Activated T-cell treated with anti-CD3 and anti-CD28 coated beads, Interleukin-2, amount 50 U/mL, for 1 hour (primary cell): ENCODE measurements around the gene SUMO2.
"Not testable (repeated sequence)": the region's sequence is repeated elsewhere in the genome, so short reads cannot be mapped to it uniquely, and the experiment has no call there.

ENCODE experiments used
- DNase-seq: peaks from one replicate; pipeline ENCODE4 v3.0.0-alpha.2; 2020

Gene SUMO2

DNA sequence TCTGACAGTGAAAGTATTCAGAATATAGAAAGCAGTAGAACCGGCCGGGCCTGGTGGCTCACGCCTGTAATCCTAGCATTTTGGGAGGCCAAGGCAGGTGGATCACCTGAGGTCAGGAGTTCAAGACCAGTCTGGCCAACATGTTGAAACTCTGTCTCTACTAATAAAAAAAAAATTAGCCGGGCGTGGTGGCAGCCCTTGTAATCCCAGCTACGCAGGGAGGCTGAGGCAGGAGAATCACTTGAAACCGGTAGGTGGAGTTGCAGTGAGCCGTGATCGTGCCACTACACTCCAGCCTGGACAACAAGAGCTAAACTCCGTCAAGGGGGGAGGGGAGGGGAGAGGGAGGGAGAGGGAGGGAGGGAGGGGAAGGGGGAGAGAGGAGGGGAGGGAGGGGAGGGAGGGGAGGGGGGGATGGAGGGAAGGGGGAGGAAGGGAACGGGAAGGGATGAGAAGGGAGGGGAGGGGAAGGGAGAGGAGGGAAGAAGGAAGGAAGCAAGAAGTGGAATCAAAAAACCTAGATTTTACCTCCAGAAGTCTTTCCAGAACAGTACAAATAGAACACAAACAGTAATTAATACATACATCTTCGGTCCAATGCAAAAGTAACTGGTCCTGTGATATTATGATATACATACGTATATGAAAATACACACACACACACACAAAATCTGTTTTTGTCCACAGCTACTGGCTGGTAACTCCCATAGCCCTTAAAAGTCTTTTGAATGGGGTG, 40.4 kb downstream of the SUMO2 start:
- peak; percentile 2 for DNase-seq

DNA sequence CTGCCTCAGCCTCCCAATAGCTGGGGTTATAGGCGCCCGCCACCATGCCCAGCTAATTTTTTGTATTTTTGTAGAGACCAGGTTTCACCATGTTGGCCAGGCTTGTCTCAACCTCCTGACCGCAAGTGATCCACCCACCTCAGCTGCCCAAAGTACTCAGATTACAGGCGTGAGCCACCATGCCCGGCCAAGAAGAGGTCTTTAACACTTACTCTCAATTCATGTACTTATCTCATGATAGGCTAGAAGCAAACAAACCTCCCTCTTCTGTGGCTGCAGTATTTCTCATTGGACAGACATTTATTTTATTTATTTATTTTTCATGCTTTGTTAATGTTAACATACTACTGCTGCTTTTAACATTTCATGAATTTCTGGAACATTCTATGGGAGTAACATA, 44.2 kb downstream of the SUMO2 start:
- DNase-seq = peak; percentile 1

DNA sequence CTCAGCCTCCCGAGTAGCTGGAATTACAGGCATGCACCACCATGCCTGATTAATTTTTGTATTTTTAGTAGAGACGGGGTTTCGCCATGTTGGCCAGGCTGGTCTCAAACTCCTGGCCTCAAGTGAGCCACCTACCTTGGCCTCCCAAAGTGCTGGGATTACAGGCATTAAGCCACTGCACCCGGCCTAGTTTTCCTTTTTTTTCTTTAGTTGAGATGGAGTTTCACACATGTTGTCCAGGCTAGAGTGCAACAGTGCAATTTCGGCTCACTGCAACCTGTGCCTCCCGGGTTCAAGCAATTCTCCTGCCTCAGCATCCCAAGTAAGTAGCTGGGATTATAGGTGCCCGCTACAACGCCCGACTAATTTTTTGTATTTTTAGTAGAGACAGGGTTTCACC, 45.0 kb downstream of the SUMO2 start:
- not testable (repeated sequence) for DNase-seq

DNA sequence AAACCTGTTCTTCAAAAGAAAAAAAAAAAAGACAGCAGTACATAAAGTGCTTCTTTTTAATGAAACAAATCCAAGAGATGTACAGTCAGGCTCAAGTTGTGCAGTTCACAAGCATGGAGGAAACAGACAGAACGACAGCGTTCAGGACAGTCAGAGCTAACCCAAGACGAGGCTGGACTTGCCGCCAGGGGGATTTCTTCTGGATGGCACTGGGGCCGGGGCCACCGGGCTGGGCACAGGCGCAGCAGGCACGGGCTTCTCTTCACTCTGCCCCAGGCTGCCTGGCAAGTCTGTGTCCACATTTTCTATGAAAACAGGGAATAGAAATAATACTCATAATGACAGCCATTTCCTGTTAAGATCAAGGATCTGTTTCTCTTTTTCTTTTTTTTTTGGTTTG, 46.8 kb downstream of the SUMO2 start:
- peak; percentile 2 for DNase-seq

DNA sequence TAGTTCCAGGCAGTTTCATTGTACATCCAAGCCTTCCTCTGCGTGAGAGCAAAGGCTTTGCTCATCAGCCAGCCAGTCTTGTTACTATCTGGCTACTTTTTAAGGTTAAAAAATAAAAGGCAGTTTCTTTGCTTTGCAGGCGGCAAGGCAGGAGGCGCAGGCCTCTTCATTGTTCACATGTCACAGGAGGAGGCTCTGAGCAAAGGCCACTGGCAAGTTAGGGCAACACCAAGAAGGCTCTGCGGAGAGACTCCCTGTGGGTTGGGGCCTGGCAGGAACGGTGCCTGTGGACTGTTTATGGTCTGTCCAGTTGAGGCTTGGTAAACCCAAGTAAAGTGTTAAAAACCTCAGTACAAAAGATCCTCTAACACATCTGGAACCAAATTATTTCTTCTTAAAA, 47.3 kb downstream of the SUMO2 start:
- DNase-seq = no peak

DNA sequence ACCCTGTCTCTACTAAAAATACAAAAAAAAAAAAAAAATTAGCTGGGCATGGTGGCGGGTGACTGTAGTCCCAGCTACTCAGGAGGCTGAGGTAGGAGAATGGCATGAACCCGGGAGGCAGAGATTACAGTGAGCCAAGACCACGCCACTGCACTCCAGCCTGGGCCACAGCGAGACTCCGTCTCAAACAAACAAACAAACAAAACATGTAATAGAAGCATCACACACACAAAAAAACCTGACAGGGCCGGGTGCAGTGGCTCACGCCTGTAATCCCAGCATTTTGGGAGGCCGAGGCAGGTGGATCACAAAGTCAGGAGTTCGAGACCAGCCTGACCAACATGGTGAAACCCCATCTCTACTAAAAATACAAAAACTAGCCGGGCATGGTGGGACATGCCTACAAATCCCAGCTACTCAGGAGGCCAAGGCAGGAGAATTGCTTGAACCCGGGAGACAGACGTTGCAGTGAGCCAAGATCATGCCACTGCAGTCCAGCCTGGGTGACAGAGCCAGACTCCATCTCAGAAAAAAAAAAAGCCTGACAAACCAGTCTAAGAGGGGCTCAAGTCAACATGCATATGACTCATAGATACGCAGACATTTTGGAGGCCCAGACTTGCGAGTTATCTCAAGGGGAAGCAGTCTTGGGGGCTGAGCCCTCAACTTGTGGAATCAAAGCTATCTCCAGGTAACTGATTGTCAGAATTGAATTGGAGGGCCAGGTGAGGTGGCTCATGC, 49.0 kb downstream of the SUMO2 start:
- peak; percentile 3 for DNase-seq

DNA sequence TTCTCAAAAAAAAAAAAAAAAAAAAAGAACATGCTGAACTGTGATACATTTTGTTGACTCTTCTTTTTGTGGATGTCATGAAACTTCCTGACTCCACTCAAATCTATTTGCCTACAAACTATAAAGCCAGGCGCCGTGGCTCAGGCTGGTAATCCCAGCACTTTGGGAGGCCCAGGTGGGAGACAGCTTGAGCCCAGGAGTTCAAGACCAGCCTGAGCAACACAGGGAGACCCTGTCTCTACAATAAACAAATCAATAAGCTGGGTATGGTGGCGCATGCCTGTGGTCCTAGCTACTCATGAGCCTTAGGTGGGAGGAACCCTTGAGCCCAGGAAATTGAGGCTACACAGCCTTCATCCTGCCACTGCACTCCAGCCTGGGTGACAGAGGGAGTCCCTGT, 49.8 kb downstream of the SUMO2 start:
- no peak for DNase-seq

DNA sequence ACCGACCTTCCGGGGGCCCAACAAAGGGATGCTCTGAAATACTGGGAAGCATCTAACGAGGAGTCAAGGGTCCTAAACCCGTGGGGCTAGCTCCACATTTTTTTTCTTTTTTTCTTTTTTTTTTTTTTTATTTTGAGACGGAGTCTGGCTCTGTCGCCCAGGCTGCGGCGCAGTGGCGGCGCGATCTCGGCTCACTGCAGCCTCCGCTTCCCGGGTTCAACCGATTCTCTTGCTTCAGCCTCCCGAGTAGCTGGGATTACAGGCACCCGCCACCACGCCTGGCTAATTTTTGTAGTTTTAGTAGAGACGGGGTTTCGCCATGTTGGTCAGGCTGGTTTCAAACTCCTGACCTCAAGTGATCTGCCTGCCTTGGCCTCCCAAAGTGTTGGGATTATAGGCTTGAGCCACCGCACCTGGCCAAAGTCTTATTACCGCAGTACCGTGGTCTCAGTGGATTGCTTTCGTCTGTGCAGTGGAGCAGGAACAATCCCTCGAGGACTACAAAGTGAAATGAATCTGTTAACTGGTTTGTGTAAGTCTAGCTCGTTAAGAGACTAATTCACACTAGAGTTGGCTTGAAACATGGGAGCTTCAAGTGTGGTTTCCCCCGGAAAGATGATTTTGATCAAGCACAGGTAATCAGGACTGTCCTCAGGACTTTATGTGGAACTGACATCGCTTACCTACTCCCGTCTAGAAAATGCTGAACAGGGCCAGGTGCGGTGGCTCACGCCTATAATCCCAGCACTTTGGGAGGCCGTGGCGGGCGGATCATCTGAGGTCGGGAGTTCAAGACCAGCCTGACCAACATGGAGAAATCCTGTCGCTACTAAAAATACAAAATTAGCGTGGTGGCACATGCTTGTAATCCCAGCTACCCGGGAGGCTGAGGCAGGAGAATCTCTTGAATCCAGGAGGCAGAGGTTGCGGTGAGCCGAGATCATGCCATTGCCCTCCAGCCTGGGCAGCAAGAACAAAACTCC, 50.5 kb downstream of the SUMO2 start:
- not testable (repeated sequence) for DNase-seq

DNA sequence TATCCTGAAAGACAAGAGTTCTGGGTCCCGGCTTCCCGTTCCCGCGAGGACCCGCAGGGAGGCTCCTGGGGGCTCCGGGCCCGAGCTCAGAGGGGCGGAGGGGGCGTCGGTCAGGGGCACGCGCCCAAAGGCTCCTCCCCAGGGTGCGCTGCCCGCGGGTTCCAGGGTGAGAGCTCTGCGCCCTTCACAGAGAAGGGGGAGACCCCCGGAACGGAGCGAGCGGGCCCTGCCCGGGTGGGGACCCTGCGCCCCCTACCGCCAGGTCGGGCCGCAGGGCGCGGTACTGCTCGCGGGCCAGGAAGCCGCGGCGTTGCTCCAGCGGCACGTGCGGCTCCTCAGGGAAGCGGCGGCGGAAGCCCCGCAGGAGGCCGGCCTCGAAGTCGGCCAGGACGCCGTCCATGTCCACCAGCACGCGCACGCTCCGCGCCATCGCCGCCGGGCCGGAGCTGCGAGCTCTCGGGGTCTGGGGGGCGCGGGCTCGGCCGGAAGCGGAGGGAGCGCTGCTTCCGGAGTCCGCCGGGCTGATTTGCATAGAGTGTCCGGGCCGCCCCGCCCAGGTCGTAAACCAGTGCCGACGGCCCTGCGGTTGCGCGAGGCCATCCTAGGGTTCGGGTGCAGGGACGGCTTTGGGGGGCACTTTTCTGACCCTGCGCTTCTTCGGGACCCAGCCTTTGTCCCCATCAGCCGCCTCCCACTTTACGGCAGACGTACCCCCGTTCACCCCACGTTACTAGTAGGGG, 51.3 kb downstream of the SUMO2 start, which contains the start of gene NT5C:
TSS of gene NT5C (minus strand) at position 465 of the 740 bp plus-strand sequence. CDS start at position 430, 35 bp downstream.
- peak; percentile 73 for DNase-seq

DNA sequence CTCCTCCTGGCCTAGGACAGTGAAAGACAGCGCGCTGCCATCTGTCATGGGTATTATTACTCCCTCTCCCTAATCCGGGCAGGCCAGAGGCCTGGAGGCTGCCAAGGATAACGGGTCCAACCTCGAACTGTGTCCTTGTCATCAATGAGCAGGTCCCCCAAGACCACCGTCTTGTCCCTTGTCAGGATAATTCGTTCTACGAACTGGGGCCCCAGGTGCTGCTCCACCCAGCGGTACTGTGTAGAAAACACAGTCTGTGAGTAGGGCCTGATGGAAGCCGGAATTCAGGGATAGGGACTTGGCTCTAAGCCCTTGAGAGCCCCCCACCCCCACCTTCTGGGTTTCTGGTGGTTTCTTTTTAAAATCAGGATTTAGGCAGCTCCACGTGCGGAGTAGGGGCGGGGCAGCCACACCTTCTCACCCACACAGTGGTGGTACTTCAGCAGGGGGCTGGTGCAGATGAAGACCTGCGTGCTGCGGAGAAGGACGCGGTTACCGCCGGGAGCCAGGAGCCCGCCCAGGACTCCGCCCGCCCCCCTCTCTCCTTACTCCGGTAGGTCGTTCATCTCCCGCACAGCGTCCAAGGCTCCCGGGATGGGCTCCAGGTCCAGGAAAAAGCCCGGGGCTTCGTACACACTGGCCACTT, 52.0 kb downstream of the SUMO2 start:
- peak; percentile 62 for DNase-seq

DNA sequence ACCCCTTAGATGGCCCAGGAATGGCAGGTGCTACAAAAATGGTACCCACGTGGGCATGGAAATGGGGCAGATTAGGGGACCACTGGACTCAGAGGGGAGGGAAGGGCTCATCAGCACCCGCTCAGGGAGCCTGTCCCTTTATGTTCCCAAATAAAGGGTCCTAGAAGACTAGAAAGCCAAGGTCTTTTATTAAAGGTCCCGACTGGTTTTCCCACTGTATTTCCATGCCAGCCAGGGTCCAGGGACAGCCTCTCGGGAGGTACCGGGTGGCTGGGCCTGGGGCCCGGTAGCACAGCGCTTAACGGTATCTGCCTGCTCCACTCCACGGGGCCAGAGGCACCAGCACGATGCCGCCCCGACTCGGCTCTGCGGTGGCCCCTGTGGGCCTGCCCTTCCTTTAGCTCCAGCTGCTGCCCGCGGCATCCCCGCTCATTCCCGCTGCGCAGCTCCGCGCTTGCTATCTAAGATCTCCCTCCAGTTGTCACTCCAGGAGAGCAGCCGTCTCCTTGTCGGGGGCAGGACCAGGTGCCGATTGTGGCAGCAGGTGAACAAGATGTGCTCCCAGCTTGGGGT, 52.6 kb downstream of the SUMO2 start:
- DNase-seq = no peak

DNA sequence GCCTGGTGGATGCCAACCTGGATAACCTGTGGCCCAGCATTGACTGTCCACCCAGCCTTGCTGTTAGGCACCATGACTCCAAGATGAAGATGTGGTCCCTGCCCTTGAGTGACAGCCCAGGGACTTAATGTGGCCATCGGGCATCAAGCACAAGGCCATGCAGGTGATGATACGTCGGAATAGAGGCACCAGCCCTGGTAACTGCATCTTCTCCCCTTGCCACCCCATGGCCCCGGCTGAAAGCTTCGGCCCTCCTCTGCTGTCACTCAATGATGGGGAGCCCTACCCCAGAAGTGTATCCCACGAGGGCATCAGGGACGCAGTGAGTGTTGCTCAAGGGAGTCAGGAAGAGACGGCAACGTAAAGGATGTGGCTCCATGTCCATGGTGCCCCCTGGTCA, 53.2 kb downstream of the SUMO2 start:
- DNase-seq = peak; percentile 15

DNA sequence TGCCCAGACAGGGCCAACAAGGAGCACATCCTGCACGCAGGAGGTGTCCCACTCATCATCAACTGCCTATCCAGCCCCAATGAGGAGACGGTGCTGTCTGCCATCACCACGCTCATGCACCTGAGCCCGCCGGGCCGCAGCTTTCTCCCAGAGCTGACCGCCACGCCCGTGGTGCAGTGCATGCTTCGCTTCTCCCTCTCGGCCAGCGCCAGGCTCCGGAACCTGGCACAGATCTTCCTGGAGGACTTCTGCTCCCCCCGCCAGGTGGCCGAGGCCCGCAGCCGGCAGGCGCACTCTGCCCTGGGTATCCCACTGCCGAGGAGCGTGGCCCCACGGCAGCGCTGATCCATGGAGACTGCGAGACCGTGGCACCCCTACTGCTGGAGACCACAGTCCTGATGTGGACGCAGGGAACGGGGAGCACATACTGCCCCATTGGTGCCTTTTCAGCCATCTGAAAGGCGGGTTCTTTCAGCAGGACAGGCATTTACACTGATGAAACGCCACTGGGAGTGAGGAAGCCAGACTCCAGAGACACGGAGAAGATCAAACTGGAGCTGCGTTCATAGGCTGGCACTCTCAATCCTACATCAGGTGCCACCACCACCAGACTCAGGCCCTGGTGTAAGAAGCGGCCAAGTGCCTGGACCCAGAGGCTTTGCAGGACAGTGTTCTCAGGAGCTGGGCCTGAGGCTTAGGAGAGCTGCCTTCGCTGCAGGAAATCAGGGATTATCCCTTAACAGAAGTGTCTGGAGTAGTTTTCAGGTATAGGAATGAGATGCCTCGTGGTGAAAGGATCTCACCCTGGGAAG, 53.9 kb downstream of the SUMO2 start:
- DNase-seq = no peak

DNA sequence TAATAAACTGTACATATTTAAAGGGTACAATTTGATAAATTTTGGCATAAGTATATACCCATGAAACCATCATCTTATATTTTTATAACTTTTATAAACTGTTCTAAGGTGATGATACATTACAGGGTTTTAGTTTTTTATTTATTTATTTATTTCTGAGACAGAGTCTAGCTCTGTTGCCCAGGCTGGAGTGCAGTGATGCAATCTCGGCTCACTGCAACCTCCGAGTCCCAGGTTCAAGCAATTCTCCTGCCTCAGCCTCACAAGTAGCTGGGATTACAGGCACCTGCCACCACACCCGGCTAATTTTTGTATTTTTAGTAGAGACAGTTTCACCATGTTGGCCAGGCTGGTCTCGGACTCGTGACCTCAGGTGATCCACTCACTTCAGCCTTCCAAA, 54.8 kb downstream of the SUMO2 start:
- peak; percentile 0 for DNase-seq

DNA sequence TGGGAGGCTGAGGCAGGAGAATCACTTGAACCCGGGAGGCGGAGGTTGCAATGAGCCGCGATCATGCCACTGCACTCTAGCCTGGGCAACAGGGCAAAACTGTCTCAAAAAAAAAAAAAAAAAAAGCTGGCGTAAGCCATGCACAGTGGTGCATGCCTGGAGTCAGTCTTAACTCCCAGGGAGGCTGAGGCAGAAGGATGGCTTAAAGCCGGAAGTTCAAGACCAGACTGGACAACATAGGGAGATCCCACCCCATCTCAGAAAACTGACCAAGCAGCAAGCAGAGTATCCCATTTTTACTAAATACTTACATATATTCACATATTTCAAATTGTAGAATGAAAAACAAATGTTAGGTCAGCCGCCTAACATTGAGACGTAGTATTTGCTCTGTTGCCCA, 55.8 kb downstream of the SUMO2 start:
- DNase-seq = no peak

DNA sequence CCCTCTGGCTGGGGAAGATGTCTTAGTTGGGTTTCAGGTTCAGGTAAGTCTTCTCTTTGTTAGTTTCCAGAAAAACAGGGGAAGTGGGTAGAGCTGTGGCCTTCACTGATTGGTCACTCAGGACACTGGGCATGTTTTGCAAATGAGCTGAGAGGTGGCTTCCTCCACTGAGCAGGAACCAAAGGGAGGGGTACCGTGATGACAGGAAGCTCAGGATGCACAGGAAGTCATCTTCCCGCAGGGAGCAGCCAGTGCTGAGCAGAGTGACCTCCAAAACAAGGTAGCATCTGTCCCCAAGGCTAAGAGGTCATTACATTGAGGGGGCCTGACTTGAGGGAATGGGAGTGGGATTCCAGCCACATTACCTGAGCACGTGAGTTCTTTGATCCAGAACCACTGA, 56.8 kb downstream of the SUMO2 start:
- no peak for DNase-seq

DNA sequence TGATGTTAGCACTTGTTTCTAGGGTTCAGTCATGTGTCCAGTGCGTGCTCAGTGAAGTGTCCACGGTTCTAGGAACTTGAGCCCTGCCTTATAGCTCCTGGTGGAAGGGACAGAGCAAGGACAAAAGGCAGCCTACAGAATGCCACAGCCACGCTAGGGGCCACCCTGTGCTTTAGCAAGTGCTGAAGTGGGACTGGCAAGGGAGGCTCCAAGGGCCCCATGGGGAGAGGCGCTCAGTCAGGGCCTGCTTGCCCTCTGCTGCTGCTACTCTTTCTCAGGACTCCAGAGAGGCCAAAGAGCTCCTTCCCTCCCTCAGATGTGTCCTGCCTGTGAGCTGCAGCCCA, 58.0 kb downstream of the SUMO2 start:
- no peak for DNase-seq

DNA sequence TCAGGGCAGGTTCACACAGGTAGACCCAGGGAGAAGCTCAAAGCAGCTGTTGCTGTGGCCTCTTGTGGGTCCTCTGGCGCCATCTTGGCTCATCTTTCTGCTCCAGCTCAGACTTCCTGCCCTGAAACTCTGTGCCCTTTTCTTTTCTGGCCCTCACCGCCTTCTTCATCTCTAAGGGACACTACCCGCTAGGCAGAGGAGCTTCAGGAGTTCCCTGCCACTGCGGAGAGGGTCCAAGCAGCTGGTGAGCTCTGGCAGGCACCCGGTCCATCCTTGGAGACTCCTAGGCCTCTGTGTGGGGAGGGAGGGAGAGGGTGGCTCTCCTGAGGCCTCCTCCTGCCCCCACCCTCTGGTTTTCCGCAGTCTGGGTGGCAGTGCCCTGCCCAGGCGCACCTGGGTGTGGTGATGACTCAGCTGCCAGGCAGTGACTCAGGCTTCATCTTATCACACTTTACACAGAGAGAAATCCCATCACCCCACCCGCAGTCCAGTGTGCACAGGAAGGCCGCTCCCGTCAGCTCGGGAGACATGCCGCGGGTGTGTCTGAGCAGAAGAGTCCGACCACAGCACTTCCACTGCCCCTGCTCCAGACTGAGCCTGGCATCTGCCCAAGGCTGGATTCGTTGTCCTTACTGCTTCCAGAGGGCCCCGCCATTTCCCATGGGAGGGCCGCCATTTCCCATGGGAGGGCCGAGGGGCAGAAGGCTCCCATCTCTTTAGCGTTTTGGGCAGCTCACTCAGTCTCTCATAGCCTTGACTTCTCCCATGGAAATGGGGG, 58.5 kb downstream of the SUMO2 start:
- DNase-seq = peak; percentile 67

DNA sequence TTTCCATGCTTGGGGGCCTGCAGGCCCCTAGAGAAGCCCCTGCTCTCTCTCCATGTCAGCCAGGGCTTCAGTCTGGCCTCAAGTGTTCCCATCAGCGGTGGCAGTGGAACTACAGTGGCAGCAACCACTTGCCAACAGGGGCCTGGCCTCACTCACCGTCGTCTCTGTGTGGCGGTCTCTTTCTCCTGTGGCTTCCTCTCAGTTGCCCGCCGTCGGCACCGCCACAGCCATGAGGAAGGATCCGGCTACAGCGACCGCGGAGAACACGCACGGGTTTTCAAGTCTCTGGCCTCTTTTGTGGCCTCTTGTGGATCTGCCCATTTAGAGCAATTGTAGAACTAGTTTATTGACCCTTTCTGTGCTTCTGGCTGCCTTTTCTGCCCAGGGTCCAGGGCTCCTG, 64.5 kb downstream of the SUMO2 start:
- no peak for DNase-seq

DNA sequence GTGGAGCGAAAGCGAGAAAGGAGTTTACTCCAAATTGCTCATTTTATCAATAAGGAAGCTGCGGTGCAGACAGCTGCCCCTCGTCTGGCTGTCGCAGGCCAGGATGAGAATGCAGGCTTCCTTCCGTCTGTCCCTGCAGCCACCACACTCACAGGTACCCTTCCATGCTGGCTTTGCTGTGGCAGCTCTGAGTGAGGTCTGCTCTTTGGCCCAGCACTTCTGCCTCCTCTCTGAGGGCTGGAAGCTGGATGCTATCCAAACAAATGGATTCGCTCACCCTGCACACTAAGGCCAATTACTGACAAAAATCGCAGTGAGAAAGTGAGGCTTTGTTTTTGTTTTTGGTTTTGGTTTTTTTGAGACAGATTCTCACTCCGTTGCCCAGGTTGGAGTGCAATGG, 66.0 kb downstream of the SUMO2 start:
- DNase-seq = no peak
